ENCODE results near the gene GNAS.

DNA sequence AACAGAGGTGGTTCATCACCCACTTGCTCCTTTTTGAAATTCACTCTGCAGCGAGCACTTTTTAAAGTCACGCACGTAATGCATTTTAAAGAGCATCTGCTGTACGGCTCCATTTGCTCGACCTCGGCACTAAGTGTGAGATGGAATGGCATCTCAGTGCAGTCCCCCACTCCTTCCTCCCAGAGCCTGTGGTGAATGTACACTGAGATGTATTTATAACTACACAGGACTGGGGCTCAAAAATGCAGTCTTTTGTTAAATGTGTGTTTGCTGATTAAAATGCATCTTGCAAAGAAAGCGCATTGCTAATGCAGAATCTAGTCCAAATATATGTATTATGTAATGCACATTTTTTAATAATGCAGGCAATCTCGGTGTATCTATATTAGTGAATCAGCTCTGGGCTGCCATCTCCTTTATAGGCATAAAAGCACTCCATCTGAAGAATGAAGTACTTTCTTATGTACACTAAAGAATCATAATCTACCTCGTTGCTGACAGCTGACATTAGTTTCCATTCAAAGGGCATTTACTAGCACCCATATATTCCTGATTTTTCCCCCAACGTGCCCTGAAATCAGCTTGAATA is 15.8 kb upstream of the GNAS start:
- TF ChIP-seq, protein P1, sequence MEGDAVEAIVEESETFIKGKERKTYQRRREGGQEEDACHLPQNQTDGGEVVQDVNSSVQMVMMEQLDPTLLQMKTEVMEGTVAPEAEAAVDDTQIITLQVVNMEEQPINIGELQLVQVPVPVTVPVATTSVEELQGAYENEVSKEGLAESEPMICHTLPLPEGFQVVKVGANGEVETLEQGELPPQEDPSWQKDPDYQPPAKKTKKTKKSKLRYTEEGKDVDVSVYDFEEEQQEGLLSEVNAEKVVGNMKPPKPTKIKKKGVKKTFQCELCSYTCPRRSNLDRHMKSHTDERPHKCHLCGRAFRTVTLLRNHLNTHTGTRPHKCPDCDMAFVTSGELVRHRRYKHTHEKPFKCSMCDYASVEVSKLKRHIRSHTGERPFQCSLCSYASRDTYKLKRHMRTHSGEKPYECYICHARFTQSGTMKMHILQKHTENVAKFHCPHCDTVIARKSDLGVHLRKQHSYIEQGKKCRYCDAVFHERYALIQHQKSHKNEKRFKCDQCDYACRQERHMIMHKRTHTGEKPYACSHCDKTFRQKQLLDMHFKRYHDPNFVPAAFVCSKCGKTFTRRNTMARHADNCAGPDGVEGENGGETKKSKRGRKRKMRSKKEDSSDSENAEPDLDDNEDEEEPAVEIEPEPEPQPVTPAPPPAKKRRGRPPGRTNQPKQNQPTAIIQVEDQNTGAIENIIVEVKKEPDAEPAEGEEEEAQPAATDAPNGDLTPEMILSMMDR (IDR thresholded peaks at IDR 0.05) = no peak
- TF ChIP-seq POLR2A (IDR thresholded peaks at IDR 0.05) = no peak

Measured in thyroid gland (tissue), 4 donors.